ENCODE data around the gene GLIS2.

Gene GLIS2

DNA sequence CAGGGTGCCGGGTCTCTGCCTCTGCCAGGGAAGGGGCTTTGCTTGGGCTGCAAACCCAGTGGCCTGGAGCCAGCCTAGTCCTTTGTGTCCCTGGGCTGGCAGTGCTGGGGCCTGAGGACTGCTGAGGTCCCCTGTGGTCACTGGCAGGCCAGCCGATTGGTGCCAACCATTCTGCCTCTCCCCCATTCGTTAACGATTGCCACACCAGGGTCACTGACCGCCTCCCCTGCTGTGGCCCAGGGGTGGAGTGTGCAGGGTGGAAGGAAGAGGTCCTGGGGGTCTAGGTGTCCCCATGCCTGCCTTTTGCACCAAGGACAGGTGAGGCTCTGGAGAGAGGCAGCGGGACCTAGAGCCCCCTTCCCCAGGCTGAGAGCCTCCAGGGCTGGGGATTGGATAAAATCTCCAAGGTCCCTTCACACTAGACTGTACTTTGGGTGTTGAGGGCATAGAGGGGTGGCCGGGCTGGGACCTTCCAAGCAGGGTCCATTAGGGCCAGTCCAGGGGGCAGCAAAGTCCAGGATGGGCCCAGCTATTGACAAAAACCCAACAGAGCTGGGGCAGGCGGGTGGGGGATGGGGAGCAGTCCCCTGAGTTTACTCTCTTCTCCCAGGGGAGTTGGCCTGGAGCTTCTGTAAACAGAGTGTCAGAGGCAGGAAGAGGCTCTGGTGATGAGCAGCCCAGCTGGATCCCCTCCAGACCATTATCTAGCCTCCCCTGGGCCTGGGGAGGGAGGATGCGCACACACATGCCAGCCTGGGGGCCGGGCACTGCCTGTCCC lies 56.9 kb downstream of the GLIS2 start:
- Histone ChIP-seq H3K4me2 (peak overlapping the region; percentile 100), H3K9ac (peak overlapping the region; percentile 78), H3K27me3 (no peaks in the 10 kb centered on the region), H3K9me3 (no peaks in the 10 kb centered on the region), H3K27ac (peak overlapping the region; percentile 62; the same call in 1 of the 2 replicates), H3K36me3 (peaks cover 29% of the 10 kb centered on the region; the same call in 1 of the 2 replicates), H4K20me1 (peaks cover 99% of the 10 kb centered on the region), H3K4me3 (peak overlapping the region; percentile 76), H3K4me1 (peaks cover 71% of the 10 kb centered on the region)
- no peak for TF ChIP-seq Cebpa-rat (IDR thresholded peaks at IDR 0.05)

DNA sequence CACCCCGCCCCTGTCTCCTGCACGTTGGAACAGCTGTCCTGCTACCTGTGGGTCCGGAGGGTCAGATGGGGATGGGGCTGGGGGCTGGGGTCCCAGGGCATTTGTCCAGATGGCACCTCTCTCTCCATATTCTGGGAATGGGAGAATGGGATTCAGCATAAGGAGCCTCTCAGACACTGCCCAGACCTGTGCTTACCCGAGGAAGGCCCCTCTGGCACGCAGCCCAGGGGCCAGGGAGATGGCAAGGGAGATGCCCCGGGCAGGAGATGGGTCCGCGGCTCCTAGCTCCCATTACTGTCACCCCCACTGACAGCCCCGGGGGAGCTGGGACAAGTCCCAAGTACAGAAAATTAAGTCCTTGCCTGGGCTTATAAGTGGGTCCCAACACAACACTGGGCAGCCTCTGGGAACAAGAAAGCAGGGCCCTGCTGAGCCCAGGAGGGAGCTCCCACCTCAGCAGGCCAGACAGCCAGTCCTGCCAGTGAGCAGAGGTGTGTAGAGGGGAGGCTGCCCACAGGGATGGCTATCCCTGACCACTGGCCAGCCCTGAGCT lies 57.6 kb downstream of the GLIS2 start:
- H3K9ac ChIP-seq: peak overlapping the region; percentile 78; the same call in 1 of the 2 replicates
- no peak for TF ChIP-seq Cebpa-rat (IDR thresholded peaks at IDR 0.05)
- no peaks in the 10 kb centered on the region for H3K27me3 ChIP-seq
- H3K27ac ChIP-seq: peak overlapping the region; percentile 56; the same call in 1 of the 2 replicates
- no peaks in the 10 kb centered on the region for H3K9me3 ChIP-seq
- H3K36me3 ChIP-seq: peaks cover 29% of the 10 kb centered on the region; the same call in 1 of the 2 replicates
- peaks cover 77% of the 10 kb centered on the region for H3K4me1 ChIP-seq
- H3K4me3 ChIP-seq: peak overlapping the region; percentile 76; the same call in 1 of the 2 replicates
- peak overlapping the region; percentile 100 for H3K4me2 ChIP-seq
- peaks cover 99% of the 10 kb centered on the region for H4K20me1 ChIP-seq

DNA sequence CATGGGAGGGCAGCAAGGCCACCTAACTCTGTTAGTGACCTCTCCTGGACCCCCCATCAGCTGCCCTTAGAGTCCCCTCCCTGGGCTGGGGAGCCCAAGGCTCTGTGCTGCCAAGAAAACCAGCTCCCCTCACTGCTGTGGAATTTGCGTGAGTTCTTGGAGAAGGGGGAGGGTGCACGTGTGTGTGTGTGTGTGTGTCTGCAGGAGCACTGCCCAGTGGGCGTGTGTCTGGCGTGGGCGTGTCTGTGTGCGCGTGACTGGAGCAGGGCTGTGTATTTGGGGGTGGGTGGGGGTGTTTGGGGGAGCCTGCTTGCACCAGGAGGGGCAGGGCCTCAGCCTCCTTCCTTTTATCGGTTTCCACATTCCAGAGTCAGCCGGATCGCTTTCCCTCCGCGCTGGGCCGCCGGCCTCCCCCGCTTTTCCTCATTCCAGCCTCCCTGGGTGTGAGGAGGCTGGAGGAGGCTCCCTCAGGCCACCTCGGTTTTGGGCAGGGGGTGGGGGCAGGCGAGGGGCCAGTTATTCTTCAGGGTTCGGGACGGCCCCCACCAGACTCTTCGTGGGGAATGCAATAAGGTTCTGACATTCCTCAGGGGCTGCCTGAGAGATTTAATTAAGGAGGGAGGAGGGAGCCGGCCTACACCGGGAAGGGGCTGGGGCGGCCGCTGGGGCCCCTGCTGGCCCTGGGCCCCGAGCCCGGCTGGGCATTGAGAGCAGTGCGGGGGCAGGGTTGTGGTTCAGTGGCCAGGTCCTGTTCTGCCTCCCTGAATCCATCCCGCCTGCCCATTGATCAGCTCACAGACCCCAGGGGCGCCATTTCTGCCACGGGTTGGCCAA lies 58.3 kb downstream of the GLIS2 start:
- H3K9ac ChIP-seq: peak overlapping the region; percentile 78; the same call in 1 of the 2 replicates
- peak overlapping the region; percentile 100 for H3K4me2 ChIP-seq
- peaks cover 84% of the 10 kb centered on the region for H3K4me1 ChIP-seq
- peaks cover 30% of the 10 kb centered on the region; the same call in 1 of the 2 replicates for H3K36me3 ChIP-seq
- peaks cover 99% of the 10 kb centered on the region for H4K20me1 ChIP-seq
- no peaks in the 10 kb centered on the region for H3K27me3 ChIP-seq
- no peak for TF ChIP-seq Cebpa-rat (IDR thresholded peaks at IDR 0.05)
- peak overlapping the region; percentile 76; the same call in 1 of the 2 replicates for H3K4me3 ChIP-seq
- peak overlapping the region; percentile 56; the same call in 1 of the 2 replicates for H3K27ac ChIP-seq
- no peaks in the 10 kb centered on the region for H3K9me3 ChIP-seq

DNA sequence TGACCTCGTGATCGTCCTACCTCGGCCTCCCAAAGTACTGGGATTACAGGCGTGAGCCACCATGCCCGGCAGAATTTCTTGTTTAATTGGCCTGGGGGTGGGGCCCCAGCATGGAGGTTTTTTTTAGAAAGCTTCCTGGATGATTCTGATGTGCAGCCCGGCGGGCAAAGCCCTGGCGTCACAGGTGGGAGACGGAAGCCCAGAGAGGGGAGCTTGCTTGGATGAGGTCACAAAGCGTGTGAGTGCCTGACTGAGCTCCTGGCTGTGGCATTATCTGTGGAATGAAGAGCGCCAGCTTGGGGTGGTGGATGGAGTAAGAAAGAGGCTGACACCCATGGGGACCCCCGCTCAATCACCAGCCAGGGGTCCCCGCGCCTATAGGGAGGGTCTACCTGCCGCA lies 59.9 kb downstream of the GLIS2 start:
- peaks cover 99% of the 10 kb centered on the region for H4K20me1 ChIP-seq
- peaks cover 91% of the 10 kb centered on the region for H3K4me1 ChIP-seq
- peaks cover 38% of the 10 kb centered on the region; the same call in 1 of the 2 replicates for H3K36me3 ChIP-seq
- TF ChIP-seq Cebpa-rat (IDR thresholded peaks at IDR 0.05): no peak
- peak overlapping the region; percentile 8; the same call in 1 of the 2 replicates for H3K9ac ChIP-seq
- H3K27me3 ChIP-seq: no peaks in the 10 kb centered on the region
- no peaks in the 10 kb centered on the region for H3K9me3 ChIP-seq
- peak overlapping the region; percentile 45 for H3K4me2 ChIP-seq
- no peak overlapping the region for H3K27ac ChIP-seq
- no peak overlapping the region for H3K4me3 ChIP-seq

DNA sequence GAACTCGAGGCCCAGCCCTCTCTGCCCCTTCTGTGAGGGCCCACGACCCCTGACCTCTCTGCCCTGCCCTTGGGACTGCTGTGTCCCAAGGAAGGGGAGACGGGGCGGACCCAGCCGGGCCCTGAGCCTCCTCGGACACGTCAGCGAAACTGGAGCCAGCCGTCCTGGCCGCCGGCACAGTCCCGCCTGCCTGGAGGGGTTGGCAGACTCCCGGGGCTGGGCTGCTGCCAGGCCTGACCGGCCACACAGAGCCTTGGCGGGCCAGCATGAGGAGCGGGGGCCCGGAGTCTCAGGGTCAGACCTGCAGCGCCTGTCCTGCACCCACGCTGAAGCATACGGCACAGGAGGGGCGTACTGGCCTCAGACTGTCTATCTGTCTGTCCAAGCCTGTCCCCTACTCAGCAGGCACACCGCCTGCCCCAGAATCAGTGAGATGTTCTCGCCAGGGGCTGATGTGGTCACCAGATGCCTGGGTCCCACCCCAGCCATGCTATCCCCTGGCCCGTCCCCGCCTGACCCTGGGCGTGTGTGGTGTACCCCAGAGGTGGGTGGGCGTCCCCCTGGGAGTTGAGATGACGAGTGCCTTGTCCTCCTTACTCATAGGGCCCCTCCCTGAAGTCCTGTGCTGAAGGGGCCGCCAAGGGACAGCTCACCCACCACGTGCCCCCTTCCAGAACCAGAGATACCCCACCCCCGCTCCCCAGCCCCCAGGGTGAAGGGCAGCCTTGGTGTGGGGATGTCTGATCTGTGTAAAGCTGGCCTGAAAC lies 60.4 kb downstream of the GLIS2 start:
- no peak for TF ChIP-seq Cebpa-rat (IDR thresholded peaks at IDR 0.05)
- Histone ChIP-seq H3K4me1 (peaks cover 85% of the 10 kb centered on the region), H3K4me3 (no peak overlapping the region), H4K20me1 (peaks cover 99% of the 10 kb centered on the region), H3K27ac (no peak overlapping the region), H3K4me2 (peak overlapping the region; percentile 45), H3K9me3 (no peaks in the 10 kb centered on the region), H3K27me3 (no peaks in the 10 kb centered on the region), H3K9ac (peak overlapping the region; percentile 8; the same call in 1 of the 2 replicates), H3K36me3 (peaks cover 44% of the 10 kb centered on the region)

DNA sequence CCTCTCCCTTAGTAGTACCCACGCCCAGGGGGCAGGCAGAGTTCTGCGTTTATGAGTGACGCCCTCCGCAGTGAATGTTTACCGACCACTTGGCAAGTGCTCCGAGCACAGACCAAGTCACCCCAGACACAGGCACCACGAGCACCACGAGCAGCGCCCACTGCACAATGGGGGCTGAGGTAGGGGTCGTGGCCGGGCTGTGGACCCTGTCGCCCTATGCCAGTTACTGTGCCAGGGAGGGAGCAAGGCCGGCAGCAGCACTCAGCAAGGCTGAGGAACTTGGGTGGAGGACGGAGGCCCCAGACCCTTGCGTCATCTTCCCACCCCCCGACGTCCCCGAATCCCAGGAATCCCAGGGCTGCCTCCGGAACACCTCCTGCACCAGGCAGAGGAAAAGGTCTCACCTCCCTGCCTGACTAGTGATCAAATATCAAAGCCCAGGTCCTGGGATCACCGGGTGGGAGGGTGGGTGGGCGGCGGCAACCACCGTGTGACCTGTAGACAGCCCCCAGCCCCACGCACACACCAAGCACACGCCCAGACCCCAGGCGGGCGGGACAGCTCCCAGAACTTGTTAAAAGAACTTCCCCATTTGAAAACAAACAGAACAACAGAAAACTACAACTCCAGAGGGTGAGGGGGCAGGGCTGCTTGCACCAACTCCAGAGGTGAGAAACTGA lies 61.2 kb downstream of the GLIS2 start:
- no peak overlapping the region for H3K4me3 ChIP-seq
- H3K36me3 ChIP-seq: peaks cover 51% of the 10 kb centered on the region
- peaks cover 81% of the 10 kb centered on the region for H3K4me1 ChIP-seq
- H3K9me3 ChIP-seq: no peaks in the 10 kb centered on the region
- H3K27me3 ChIP-seq: no peaks in the 10 kb centered on the region
- peaks cover 99% of the 10 kb centered on the region for H4K20me1 ChIP-seq
- TF ChIP-seq Cebpa-rat (IDR thresholded peaks at IDR 0.05): no peak
- 0 out of 2 replicates have a peak overlapping the region, but pooled peaks have one; percentile 9 for H3K27ac ChIP-seq
- H3K9ac ChIP-seq: no peak overlapping the region
- no peak overlapping the region; the same call in 1 of the 2 replicates for H3K4me2 ChIP-seq

DNA sequence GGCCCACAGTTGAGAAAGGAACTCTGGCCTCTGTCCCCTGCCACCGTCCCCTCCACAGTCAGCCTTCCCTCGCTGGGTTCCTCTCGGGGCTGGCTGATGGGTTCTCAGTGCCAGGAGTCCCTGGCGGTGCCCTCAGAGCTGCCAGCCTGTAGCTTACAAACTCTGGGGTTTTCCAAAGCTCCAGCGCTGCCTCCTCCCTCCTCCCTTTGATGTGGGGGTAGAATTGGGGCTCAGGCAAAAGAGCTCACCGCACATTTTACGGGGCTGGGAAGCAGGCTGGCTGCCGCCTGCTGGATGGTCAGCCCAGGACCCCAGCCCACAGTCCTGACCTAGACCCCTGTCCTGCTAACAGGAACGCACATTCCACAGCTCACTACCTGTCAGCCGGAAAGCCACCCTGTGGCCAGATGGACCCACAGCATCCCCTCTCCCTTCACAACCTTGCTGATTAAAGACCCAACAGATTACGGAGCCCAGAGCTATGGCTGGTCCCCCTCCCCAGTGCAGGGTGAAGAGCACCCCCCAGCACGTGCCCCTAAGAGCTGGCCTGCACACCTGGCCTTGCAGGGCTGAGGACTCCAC lies 61.8 kb downstream of the GLIS2 start:
- peaks cover 78% of the 10 kb centered on the region for H3K4me1 ChIP-seq
- peaks cover 99% of the 10 kb centered on the region for H4K20me1 ChIP-seq
- H3K9ac ChIP-seq: no peak overlapping the region
- H3K27ac ChIP-seq: 0 out of 2 replicates have a peak overlapping the region, but pooled peaks have one; percentile 9
- H3K4me2 ChIP-seq: no peak overlapping the region; the same call in 1 of the 2 replicates
- no peak overlapping the region for H3K4me3 ChIP-seq
- no peaks in the 10 kb centered on the region for H3K9me3 ChIP-seq
- no peak for TF ChIP-seq Cebpa-rat (IDR thresholded peaks at IDR 0.05)
- no peaks in the 10 kb centered on the region for H3K27me3 ChIP-seq
- H3K36me3 ChIP-seq: peaks cover 58% of the 10 kb centered on the region

DNA sequence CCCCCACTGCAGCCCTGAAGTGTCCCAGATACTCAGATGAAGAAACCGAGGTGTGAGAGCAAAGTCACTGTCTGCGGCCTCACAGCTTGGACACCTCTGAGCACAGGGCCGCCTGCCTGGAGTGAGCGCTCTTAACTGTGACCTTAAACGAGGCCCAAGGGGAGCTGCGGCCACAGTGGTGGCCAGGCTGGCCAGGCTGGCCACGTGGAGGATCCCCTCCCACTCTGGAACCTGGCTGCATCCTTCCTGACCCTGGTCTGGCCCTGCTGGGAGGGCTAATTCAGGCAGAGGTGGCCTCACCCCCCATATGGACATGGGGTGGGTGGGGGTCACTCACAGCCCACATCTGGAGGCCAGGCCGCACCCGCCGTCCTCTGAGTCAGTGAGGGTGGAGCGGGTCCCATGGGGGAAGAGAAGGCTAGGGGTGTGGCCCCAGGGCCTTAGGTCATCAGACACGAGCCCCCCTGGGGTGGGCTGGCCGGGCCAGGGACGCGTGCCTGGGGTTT lies 62.3 kb downstream of the GLIS2 start:
- Histone ChIP-seq H3K4me2 (no peak overlapping the region; the same call in 1 of the 2 replicates), H3K9ac (no peak overlapping the region), H3K36me3 (peaks cover 63% of the 10 kb centered on the region), H3K4me3 (no peak overlapping the region), H3K4me1 (peaks cover 78% of the 10 kb centered on the region), H4K20me1 (peaks cover 99% of the 10 kb centered on the region), H3K27ac (no peak overlapping the region), H3K27me3 (no peaks in the 10 kb centered on the region), H3K9me3 (no peaks in the 10 kb centered on the region)
- no peak for TF ChIP-seq Cebpa-rat (IDR thresholded peaks at IDR 0.05)

Data from BLaER1 (cell line).